ENCODE results near the gene BAZ1A. TPM values are rescaled to one million over a fixed set of nuclear protein-coding genes. Genes with fewer than 3 reads are reported as not detected.

The BAZ1A gene
- total and polyA plus RNA-seq, 2 experiments from 2014 or later: 24.2 to 26.8 TPM

DNA sequence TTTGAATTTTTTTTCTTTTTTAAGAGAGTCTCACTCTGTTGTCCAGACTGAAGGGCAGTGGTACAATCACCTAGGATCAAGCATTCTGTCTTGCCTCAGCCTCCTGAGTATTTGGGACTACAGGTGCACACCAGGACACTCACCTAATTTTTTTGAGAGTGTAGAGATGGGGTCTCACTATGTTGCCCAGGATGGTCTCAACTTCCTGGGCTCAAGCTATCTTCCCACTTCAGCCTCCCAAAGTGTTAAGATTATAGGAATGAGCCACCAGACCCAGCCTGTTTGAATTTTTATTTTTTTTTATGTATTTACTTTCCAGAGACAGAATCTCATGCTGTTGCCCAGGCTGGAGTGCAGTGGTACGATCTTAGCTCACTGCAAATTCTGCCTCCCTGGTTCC is 11.3 kb downstream of the BAZ1A start (continued):
- TF ChIP-seq, protein P1, sequence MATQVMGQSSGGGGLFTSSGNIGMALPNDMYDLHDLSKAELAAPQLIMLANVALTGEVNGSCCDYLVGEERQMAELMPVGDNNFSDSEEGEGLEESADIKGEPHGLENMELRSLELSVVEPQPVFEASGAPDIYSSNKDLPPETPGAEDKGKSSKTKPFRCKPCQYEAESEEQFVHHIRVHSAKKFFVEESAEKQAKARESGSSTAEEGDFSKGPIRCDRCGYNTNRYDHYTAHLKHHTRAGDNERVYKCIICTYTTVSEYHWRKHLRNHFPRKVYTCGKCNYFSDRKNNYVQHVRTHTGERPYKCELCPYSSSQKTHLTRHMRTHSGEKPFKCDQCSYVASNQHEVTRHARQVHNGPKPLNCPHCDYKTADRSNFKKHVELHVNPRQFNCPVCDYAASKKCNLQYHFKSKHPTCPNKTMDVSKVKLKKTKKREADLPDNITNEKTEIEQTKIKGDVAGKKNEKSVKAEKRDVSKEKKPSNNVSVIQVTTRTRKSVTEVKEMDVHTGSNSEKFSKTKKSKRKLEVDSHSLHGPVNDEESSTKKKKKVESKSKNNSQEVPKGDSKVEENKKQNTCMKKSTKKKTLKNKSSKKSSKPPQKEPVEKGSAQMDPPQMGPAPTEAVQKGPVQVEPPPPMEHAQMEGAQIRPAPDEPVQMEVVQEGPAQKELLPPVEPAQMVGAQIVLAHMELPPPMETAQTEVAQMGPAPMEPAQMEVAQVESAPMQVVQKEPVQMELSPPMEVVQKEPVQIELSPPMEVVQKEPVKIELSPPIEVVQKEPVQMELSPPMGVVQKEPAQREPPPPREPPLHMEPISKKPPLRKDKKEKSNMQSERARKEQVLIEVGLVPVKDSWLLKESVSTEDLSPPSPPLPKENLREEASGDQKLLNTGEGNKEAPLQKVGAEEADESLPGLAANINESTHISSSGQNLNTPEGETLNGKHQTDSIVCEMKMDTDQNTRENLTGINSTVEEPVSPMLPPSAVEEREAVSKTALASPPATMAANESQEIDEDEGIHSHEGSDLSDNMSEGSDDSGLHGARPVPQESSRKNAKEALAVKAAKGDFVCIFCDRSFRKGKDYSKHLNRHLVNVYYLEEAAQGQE (IDR thresholded peaks at IDR 0.05; ENCODE audit: unreplicated experiment): no peak

DNA sequence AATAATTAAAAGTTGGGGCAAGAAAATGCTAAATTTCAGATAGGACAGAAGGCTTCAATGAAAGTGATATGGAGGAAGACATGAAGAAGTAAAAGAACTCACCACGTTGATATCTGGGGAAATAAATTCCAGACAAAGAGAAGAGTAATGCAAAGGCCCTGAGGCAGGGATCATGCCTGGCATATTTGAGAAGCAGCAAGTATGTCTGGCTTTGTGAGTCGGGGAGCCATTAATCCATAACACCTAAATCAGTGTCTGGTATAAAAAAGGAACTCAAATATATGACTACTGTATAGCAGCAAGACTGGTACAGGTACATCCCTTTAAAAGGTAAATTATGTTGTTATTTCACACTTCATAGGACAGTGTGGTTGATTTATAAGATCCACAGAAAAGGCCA is 16.4 kb downstream of the BAZ1A start:
- Histone ChIP-seq H3K27me3 (ENCODE audit: insufficient read depth) (no peaks in the 10 kb centered on the region), H3K79me2 (replicated peaks; ENCODE audit: insufficient read depth) (peaks cover 11% of the 10 kb centered on the region; the same call in 1 of the 2 replicates), H3K9me2 (ENCODE audit: insufficient read depth) (no peaks in the 10 kb centered on the region), H4K20me1 (replicated peaks; ENCODE audit: insufficient read depth) (no peaks in the 10 kb centered on the region), H3K27ac (ENCODE audit: low read depth) (no peak overlapping the region), H3F3A (replicated peaks; ENCODE audit: low read depth) (no peaks in the 10 kb centered on the region), H3K4me2 (no peak overlapping the region), H2AFZ (no peak overlapping the region), H3K36me3 (ENCODE audit: insufficient read depth) (no peaks in the 10 kb centered on the region), H3K4me3 (no peak overlapping the region), H3K4me1 (ENCODE audit: insufficient read depth) (no peaks in the 10 kb centered on the region)
- DNase-seq (ENCODE audit: low spot score) (no peak), ATAC-seq (no peak)
- Mint-ChIP-seq H3K27me3 (ENCODE audit: insufficient read depth, low read depth, poor library complexity) (no peaks in the 10 kb centered on the region), H3K4me3 (no peak overlapping the region), H3K36me3 (ENCODE audit: low read depth) (peaks cover 17% of the 10 kb centered on the region; the same call in 1 of the 3 replicates), H3K27ac (no peak overlapping the region), H3K4me1 (no peaks in the 10 kb centered on the region), H3K9me3 (no peaks in the 10 kb centered on the region)
- TF ChIP-seq, protein P2, sequence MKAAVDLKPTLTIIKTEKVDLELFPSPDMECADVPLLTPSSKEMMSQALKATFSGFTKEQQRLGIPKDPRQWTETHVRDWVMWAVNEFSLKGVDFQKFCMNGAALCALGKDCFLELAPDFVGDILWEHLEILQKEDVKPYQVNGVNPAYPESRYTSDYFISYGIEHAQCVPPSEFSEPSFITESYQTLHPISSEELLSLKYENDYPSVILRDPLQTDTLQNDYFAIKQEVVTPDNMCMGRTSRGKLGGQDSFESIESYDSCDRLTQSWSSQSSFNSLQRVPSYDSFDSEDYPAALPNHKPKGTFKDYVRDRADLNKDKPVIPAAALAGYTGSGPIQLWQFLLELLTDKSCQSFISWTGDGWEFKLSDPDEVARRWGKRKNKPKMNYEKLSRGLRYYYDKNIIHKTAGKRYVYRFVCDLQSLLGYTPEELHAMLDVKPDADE (IDR thresholded peaks at IDR 0.05): no peak

DNA sequence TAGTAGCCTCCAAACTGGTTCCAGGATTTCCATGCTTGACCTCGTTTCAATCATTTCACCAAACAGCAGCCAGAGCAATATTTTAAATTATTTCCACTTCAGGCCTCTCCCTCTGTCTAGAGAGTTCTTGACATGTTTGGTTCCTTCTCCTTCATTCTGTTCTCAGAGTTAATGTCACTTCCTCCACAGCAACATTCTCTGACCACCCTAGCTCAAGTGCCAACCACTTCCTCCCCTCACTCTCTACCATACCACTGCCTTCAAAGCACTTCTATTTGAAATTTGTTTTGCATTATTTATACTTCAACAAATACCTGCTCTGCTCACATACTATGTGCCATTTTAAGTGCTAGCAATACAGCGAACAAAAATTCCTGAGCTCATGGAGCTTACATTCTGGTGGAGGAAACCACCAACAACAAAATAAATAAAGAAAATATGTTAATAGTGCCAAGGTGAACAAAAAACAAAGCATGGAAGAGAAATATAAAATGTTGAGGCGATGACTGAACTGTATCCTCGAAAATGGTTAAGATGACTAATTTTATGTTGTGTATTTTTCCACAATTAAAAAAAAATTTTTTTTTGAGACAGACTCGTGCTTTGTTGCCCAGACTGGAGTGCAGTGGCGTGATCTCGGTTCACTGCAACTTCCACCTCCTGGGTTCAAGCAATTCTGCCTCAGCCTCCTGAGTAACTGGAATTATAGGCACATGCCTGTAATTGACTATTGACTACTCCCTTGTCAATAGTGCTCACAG is 17.3 kb downstream of the BAZ1A start:
- Histone ChIP-seq H3K79me2 (replicated peaks; ENCODE audit: insufficient read depth) (peaks cover 5% of the 10 kb centered on the region; the same call in 1 of the 2 replicates), H3K4me1 (ENCODE audit: insufficient read depth) (no peaks in the 10 kb centered on the region), H3F3A (replicated peaks; ENCODE audit: low read depth) (no peaks in the 10 kb centered on the region), H3K9me2 (ENCODE audit: insufficient read depth) (no peaks in the 10 kb centered on the region), H3K27ac (ENCODE audit: low read depth) (no peak overlapping the region), H3K4me2 (no peak overlapping the region), H3K36me3 (ENCODE audit: insufficient read depth) (no peaks in the 10 kb centered on the region), H4K20me1 (replicated peaks; ENCODE audit: insufficient read depth) (no peaks in the 10 kb centered on the region), H3K4me3 (no peak overlapping the region), H2AFZ (no peak overlapping the region), H3K27me3 (ENCODE audit: insufficient read depth) (no peaks in the 10 kb centered on the region)
- Mint-ChIP-seq H3K4me1 (no peaks in the 10 kb centered on the region), H3K9me3 (no peaks in the 10 kb centered on the region), H3K27me3 (ENCODE audit: insufficient read depth, low read depth, poor library complexity) (no peaks in the 10 kb centered on the region), H3K36me3 (ENCODE audit: low read depth) (peaks cover 21% of the 10 kb centered on the region), H3K27ac (peak overlapping the region; percentile 15; the same call in 1 of the 2 replicates), H3K4me3 (no peak overlapping the region)
- no peak for ATAC-seq
- DNase-seq (ENCODE audit: low spot score): no peak
- TF ChIP-seq ZNF114 (CRISPR knock-in tag; IDR thresholded peaks at IDR 0.05): no peak
- no peak for TF ChIP-seq EZH2phosphoT487 (IDR thresholded peaks at IDR 0.05; ENCODE audit: unreplicated experiment)
- TF ChIP-seq, protein P3, sequence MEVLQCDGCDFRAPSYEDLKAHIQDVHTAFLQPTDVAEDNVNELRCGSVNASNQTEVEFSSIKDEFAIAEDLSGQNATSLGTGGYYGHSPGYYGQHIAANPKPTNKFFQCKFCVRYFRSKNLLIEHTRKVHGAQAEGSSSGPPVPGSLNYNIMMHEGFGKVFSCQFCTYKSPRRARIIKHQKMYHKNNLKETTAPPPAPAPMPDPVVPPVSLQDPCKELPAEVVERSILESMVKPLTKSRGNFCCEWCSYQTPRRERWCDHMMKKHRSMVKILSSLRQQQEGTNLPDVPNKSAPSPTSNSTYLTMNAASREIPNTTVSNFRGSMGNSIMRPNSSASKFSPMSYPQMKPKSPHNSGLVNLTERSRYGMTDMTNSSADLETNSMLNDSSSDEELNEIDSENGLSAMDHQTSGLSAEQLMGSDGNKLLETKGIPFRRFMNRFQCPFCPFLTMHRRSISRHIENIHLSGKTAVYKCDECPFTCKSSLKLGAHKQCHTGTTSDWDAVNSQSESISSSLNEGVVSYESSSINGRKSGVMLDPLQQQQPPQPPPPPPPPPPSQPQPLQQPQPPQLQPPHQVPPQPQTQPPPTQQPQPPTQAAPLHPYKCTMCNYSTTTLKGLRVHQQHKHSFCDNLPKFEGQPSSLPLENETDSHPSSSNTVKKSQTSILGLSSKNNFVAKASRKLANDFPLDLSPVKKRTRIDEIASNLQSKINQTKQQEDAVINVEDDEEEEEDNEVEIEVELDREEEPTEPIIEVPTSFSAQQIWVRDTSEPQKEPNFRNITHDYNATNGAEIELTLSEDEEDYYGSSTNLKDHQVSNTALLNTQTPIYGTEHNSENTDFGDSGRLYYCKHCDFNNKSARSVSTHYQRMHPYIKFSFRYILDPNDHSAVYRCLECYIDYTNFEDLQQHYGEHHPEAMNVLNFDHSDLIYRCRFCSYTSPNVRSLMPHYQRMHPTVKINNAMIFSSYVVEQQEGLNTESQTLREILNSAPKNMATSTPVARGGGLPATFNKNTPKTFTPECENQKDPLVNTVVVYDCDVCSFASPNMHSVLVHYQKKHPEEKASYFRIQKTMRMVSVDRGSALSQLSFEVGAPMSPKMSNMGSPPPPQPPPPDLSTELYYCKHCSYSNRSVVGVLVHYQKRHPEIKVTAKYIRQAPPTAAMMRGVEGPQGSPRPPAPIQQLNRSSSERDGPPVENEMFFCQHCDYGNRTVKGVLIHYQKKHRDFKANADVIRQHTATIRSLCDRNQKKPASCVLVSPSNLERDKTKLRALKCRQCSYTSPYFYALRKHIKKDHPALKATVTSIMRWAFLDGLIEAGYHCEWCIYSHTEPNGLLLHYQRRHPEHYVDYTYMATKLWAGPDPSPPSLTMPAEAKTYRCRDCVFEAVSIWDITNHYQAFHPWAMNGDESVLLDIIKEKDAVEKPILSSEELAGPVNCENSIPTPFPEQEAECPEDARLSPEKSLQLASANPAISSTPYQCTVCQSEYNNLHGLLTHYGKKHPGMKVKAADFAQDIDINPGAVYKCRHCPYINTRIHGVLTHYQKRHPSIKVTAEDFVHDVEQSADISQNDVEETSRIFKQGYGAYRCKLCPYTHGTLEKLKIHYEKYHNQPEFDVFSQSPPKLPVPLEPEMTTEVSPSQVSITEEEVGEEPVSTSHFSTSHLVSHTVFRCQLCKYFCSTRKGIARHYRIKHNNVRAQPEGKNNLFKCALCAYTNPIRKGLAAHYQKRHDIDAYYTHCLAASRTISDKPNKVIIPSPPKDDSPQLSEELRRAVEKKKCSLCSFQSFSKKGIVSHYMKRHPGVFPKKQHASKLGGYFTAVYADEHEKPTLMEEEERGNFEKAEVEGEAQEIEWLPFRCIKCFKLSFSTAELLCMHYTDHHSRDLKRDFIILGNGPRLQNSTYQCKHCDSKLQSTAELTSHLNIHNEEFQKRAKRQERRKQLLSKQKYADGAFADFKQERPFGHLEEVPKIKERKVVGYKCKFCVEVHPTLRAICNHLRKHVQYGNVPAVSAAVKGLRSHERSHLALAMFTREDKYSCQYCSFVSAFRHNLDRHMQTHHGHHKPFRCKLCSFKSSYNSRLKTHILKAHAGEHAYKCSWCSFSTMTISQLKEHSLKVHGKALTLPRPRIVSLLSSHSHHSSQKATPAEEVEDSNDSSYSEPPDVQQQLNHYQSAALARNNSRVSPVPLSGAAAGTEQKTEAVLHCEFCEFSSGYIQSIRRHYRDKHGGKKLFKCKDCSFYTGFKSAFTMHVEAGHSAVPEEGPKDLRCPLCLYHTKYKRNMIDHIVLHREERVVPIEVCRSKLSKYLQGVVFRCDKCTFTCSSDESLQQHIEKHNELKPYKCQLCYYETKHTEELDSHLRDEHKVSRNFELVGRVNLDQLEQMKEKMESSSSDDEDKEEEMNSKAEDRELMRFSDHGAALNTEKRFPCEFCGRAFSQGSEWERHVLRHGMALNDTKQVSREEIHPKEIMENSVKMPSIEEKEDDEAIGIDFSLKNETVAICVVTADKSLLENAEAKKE (CRISPR knock-in tag; IDR thresholded peaks at IDR 0.05): no peak
- TF ChIP-seq, protein P2 (IDR thresholded peaks at IDR 0.05): no peak
- TF ChIP-seq POLR2AphosphoS5 (IDR thresholded peaks at IDR 0.05; ENCODE audit: low read depth): no peak
